MG63 (cell line): Measurements from ENCODE around the gene RAB24. TPM values are rescaled to one million over a fixed set of nuclear protein-coding genes. Genes with fewer than 3 reads are reported as not detected.

Experiments
- DNase-seq: peaks from one replicate; pipeline ENCODE4 v3.0.0-alpha.2; 2020
- H3K27me3 ChIP-seq: fragments of 250-450 bp; sonication (Bioruptor Pico); 2 replicates; pipeline ENCODE4 v1.5.1; 2020; ENCODE audit warnings: mild to moderate bottlenecking, moderate library complexity
- H3K36me3 ChIP-seq: fragments of 250-450 bp; sonication (Bioruptor Pico); 2 replicates; pipeline ENCODE4 v1.5.1; 2020; ENCODE audit warnings: mild to moderate bottlenecking, moderate library complexity
- H3K4me3 ChIP-seq: fragments of 250-450 bp; sonication (Bioruptor Pico); 2 replicates; pipeline ENCODE4 v1.5.1; 2020; ENCODE audit warnings: mild to moderate bottlenecking, moderate library complexity
- H3K9me3 ChIP-seq: fragments of 250-450 bp; sonication (Bioruptor Pico); 2 replicates; pipeline ENCODE4 v1.5.1; 2020; ENCODE audit warnings: mild to moderate bottlenecking, moderate library complexity
- total RNA-seq: library from RNA; depleted of rRNA; stranded (reverse); fragments of >200 nt; shearing (Covaris generic); gene quantifications from 2 replicates; pipeline ENCODE4 v1.2.3, GENCODE V29; 2014; ENCODE audit warnings: low replicate concordance

The RAB24 gene
- total RNA-seq, 1 experiment from 2014 or later: 50.3 TPM

DNA sequence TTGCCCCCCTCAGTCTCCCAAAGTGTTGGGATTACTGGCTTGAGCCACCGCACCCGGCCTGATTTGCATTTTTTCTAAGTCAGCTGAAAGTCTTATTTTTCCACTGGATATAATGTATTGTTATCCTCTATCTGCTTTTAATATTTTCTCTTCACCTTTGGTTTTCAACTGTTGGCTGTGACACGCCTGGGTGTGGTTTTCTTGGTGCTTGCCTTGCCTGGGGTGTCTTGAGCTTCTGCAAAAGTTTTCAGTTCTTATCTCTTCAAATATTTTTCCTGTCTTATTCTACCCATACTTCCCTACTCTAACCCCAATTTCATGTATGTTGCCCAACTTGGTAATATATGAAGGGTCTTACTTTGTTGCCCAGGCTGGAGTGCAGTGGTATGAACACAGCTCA is 12.5 kb upstream of the RAB24 start:
- no peaks in the 10 kb centered on the region for H3K9me3 ChIP-seq
- no peak for DNase-seq

DNA sequence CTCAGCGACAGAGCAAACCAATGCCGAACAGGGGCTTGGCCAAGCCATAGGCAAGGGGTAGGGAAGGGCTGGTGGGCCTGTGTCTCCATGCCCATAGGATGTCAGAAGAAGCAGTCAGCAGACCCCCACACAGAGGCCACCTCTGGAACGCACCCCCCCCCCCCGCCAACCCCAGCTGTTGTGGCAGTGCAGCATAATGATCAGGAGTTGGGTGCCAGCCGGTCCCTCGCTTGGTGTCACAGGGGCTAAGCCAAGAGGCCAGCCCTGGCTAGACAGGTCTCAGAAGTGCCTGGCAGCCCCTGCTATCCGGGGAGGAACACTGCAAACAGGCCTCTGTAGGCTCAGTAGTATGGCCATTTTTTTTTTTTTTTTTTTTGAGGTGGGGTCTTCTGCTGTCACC is 11.9 kb upstream of the RAB24 start:
- Histone ChIP-seq H3K27me3 (no peaks in the 10 kb centered on the region), H3K9me3 (no peaks in the 10 kb centered on the region), H3K36me3 (peaks cover 19% of the 10 kb centered on the region), H3K4me3 (no peak overlapping the region)
- no peak for DNase-seq

More for the DNA sequence above, 12.5 kb upstream of the RAB24 start:
- no peak overlapping the region for H3K4me3 ChIP-seq
- H3K27me3 ChIP-seq: no peaks in the 10 kb centered on the region
- peaks cover 17% of the 10 kb centered on the region for H3K36me3 ChIP-seq

DNA sequence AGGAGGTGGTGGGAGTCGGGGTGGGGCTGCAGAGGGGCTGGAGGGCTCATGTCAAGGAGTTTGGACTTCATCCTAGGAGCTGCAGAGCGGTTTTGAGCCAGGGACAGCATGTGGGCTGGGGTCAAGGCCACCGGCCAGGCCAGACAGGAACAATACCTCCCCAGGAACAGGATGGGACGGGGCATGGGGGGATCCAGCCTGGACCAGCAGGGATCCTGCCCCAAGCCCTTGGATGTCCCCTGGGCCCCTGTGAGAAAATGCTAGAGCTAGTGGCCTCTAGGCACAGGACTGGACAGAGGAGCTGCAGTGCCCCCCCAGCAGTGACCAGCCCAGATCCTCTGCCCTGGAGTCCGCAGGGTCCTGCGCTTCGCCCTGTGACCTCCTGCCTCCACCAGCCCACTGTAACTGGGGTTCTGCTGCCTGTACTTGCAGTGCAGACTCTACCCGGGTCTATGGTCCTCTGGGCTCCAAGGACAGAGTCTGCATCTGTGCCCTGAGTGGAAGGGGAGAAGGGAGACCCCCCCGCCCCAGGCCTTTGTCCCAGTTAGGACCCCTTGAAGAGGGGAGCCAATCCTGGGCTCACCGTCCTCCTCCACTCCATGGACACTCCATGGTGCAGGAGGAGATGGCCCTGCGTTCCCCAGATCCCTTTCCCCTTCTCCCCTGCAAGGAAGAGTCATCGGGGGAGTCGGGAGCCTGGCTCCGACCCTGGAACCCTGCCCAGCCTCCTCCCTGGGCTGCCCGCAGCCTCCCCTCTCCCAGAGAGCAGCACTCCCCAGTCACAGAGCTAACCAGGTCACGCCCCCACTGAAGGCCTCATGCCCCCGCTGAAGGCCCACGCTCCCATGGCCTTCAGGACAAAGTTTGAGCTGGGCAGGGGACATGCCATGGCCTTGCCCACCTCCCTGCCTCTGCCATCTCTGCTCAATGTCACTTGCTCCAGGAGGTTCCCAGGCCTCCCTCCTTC is 11.1 kb upstream of the RAB24 start:
- no peak overlapping the region for H3K4me3 ChIP-seq
- H3K9me3 ChIP-seq: no peaks in the 10 kb centered on the region
- H3K36me3 ChIP-seq: peaks cover 26% of the 10 kb centered on the region
- DNase-seq: no peak
- H3K27me3 ChIP-seq: no peaks in the 10 kb centered on the region

DNA sequence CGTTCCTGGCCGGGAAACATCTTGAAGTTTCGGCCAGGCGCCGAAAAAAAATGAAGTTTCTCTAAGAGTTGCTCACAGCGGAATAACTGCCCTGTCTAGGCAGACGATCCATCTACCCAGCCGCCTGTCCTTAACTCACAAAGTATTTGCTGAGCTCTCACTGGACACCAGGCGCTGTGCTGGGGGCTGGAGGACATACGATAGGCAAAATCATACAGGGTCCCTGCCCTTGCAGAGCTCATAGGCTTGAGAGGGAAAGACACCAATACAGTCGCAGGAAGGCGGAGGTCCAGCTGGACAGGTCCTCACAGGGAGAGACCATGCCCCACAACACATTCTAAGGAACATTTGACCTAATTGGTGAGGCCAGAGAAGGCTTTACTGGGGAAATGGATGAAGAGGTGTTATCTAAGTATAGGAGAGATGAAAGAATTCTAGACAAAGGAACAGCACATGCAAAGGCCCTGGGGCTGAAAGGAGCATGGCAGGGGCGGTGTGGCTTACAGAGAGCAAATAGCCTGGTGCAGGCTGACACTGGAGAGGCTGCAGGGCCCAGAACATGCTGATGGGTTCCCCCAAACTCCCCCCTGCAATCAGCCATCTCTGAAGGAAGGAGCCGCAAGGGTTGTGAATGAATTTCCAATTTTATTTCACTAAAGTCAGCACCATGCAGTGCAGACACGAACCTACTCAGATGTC is 10.2 kb upstream of the RAB24 start:
- DNase-seq: no peak

DNA sequence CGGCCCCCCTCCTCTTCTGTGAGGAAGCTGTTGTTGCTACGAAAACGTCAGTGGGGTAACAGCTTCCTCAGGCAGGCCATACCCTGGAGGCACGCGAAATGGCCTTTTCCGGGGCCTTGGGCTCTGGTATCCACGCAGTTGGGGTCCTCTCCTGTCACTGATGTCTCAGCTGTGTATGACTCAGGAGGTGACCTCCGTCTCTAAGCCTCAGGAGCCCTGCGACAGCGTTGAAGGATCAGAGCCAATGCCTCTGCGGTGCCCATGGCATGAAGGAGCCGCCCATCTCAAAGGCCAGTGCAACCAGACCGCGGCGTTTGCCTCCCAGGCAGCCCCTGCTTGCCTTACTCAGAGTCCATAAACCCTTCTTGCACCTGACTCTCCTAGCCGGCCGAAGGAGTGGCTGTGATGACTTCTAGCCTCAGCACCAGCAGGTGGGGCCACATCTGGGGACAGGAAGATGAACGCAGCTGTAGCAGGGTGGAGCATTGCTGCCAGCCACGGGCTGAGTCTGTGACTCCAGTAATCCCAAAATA is 9.2 kb upstream of the RAB24 start:
- Histone ChIP-seq H3K4me3 (peak overlapping the region; percentile 76), H3K9me3 (no peaks in the 10 kb centered on the region), H3K27me3 (no peaks in the 10 kb centered on the region), H3K36me3 (peaks cover 43% of the 10 kb centered on the region)
- peak; percentile 61 for DNase-seq

More for the DNA sequence above, 10.2 kb upstream of the RAB24 start:
- Histone ChIP-seq H3K4me3 (no peak overlapping the region), H3K27me3 (no peaks in the 10 kb centered on the region), H3K9me3 (no peaks in the 10 kb centered on the region), H3K36me3 (peaks cover 36% of the 10 kb centered on the region)

DNA sequence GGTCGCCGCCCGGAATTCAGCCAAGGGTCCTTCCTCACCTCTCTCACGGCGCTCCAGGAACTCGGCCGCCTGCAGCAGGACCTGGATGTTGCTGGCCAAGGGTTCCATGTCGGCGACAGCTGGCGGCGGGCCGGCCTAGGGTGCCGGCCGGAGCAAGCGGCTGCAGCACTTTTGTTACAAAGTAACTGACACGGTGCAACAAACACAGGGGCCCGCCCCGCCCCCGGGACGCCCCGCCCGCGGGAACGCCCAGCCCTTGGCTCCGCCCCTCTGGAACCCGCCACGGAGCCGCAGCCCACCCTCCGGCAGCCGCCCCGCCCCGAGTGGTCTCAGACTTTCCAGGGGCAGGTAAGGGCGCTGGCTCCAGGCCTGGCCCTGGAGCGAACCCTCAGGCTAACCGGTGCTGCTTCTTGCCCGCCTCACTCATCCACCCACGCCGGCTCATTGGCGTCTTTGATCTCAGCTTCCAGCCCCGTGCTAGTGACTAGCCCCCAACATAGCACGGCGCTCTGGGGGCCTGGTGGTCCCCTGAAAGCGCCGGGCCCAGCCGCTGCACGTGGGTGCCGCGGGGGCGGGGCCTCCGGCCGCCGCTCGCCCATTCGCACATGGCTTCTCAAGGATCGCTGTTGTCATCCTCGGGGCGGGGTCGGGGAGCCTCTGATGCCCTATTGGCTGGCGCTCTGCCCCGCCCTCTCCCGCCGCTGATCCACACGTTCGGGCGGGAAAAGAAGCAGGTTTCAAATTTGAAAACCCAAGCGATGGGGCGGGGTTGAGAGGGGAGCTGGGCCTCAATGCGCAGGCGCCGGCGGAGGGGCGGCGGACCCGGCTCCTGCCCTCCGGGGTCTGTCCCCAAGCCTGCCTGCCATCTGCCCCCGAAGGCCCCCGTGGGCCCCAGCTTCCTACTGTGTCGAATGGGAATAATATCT is 8.5 kb upstream of the RAB24 start, which contains the start of gene MXD3:
Gene MXD3, minus strand, starts transcription at position 176 of the 926 bp plus-strand sequence. Its CDS starts 68 bp downstream, at position 108.
- peak; percentile 100 for DNase-seq
- no peaks in the 10 kb centered on the region for H3K9me3 ChIP-seq
- no peaks in the 10 kb centered on the region for H3K27me3 ChIP-seq
- H3K36me3 ChIP-seq: peaks cover 44% of the 10 kb centered on the region
- peak within 1 kb of the TSS; percentile 76 for H3K4me3 ChIP-seq

DNA sequence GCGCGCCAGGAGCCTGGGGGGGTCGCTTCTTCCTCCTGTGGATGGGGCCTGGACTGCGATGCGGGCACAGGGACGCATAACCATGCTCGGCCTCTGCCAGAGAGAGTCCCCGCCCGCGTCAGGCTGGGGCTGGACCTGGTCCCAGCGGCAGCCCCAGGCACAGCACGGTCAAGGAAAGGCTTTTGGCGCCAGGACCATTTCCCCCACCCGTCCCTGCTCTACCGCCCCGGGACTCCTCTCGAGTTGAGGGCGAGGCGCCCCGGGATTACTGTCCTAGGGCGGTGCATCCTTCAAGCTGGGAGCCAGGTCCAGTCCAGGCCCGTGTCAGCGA is 7.8 kb upstream of the RAB24 start:
- Histone ChIP-seq H3K27me3 (no peaks in the 10 kb centered on the region), H3K4me3 (peak overlapping the region; percentile 76), H3K36me3 (peaks cover 46% of the 10 kb centered on the region), H3K9me3 (no peaks in the 10 kb centered on the region)
- peak; percentile 68 for DNase-seq

DNA sequence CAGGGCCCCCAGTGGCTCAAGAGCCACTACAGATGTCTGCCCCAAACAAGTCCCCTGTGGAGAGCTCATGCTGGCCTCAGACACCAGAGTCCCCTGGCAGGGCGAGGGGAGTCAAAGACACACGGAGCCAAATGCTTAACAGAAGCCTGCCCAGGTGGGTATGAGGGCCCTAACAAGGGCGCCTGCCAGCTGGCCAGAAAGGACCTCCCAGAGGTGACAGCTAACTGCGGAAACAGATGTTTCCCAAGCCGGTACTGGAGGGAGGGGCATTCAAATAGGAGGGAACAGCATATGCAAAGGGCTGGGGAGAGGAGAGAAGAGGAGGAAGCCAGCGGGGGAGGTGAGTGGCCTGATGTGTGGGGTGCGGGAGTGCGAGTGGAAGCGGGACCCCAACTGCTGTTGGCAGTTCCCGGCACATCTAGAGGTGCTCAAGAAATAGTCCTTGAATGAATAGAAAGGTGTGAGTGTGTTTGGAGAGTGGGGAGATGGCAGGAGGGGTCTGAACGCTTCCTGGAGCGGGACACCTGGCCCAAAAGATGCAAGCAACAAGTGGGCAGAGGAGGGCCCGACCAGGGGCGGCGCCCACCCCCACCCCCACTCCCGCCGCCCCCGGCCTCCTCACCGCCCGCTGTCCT is 7.4 kb upstream of the RAB24 start:
- Histone ChIP-seq H3K27me3 (no peaks in the 10 kb centered on the region), H3K36me3 (peaks cover 49% of the 10 kb centered on the region), H3K4me3 (peak overlapping the region; percentile 76), H3K9me3 (no peaks in the 10 kb centered on the region)
- no peak for DNase-seq

DNA sequence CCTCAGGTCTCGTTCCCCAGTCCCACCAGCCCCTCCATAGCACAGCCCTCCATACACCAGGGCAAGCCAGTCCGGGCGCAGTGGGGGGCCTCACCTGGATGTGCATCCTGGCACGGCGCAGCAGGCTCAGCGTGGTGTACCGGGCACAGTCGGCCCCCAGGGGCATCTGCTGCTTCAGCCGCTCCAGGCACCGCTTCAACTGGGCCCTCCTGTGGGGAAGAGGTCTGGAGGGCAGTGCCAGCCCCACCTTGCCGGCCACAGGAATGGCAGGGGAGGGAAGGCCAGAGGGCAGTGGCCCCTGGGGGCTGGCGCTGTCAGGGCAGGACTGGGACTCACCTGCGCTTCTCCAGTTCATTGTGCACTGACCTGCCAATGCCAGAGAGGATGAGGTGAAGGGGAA is 6.8 kb upstream of the RAB24 start:
- no peak for DNase-seq
- Histone ChIP-seq H3K4me3 (peak overlapping the region; percentile 76), H3K27me3 (no peaks in the 10 kb centered on the region), H3K9me3 (no peaks in the 10 kb centered on the region), H3K36me3 (peaks cover 54% of the 10 kb centered on the region)

DNA sequence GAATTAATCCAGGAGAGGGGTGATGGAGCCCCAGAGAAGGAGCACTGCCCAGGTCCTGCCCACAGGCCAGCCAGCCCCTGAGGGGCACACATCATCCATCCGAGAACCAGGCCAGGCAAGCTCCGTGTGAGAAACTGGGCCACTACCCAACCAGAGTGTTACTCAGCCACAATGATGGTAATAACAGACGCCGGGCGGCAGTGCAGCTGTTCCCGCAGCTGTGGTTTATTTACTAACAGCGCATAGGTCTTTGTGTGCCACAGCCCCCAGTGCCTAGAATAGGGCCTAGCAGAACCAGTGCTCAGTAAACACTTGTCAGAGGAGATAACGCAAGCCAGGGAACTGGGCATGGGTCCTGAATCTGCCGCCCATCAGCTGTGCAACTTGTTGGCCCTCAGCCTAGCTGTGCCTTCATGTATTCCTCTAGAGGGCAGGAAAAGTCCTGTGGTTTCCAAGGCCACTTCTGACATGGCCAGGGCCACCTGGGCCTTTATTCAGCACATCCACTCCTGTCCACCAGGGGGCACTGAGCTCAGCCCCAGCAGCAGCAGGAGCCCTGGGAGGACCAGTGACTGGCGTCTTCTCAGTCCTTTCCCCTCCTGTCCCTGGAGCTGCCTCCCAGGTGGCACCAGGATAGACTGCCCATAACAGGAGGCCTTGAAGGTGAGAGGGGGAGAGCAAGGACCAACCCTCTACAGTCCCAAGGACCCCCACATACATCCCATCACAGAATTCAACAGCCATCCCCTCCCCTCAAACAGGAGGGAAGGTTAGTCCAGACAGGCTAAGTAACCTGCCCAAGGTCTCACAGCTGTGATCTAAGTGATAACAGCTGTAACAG is 6.1 kb upstream of the RAB24 start:
- no peaks in the 10 kb centered on the region for H3K27me3 ChIP-seq
- H3K36me3 ChIP-seq: peaks cover 62% of the 10 kb centered on the region
- DNase-seq: peak; percentile 76
- no peaks in the 10 kb centered on the region for H3K9me3 ChIP-seq
- H3K4me3 ChIP-seq: no peak overlapping the region; the same call in 1 of the 2 replicates

DNA sequence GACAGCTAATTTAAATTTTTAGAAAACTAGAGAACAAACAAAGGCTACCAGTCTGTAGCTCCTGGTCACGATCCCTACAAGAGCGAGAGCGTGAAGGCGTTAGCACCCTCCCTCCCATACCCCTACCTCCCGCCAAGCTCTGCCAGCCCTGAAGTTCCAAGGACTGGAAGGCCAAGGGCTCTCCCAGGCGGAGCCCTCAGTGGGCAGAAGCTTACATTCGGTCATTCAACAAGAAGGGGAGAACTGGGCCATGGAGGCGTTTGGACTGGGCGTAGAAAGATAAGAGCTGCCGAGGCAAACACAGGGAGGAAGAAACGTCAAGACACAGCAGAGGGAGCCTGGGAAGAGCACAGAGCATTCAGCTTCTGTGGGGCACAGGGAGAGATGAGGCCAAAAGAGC is 5.2 kb upstream of the RAB24 start:
- no peak for DNase-seq
- no peaks in the 10 kb centered on the region for H3K27me3 ChIP-seq
- H3K9me3 ChIP-seq: no peaks in the 10 kb centered on the region
- H3K36me3 ChIP-seq: peaks cover 70% of the 10 kb centered on the region
- H3K4me3 ChIP-seq: no peak overlapping the region

DNA sequence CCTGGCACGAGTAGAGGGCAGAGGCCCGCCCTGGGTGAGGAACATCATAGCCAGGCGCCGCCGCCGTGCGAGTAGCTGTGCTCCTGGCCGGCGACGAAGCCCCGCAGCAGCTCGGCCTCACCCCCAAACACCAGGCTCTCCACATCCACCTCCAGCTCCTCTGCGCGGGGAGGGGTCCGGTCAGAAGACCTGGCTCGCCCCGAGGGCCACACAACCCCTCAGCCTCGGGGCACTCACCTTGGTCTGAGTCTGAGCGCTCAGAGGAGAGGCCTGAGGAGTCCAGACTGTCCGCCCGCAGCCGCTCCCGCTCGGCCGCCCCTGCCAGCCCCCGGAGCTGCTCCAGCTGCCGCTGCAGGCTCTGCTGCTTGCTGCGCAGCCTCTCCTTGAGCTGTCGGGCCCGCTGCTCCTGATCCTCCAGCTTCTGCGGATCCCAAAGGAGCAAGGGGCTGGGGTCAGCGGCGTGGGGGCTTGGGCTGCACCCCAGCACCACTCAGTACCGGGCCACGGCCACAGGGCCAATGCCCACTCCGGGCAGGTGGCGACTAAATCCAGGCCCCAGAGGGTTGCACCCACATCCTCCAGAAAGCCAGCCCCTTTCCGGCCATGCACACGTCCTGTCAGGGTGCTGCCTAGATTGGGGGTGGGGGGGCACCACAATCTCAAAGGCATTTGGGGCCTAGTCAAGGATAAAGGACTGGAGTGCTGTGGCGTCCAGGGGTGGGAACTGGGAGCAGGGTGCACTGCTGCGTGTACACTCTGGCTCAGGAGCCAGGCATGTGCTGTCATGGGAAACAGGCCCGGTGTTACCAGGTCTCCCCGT is 4.2 kb upstream of the RAB24 start:
- peaks cover 74% of the 10 kb centered on the region for H3K36me3 ChIP-seq
- no peak overlapping the region for H3K4me3 ChIP-seq
- H3K9me3 ChIP-seq: no peaks in the 10 kb centered on the region
- no peaks in the 10 kb centered on the region for H3K27me3 ChIP-seq
- DNase-seq: no peak

DNA sequence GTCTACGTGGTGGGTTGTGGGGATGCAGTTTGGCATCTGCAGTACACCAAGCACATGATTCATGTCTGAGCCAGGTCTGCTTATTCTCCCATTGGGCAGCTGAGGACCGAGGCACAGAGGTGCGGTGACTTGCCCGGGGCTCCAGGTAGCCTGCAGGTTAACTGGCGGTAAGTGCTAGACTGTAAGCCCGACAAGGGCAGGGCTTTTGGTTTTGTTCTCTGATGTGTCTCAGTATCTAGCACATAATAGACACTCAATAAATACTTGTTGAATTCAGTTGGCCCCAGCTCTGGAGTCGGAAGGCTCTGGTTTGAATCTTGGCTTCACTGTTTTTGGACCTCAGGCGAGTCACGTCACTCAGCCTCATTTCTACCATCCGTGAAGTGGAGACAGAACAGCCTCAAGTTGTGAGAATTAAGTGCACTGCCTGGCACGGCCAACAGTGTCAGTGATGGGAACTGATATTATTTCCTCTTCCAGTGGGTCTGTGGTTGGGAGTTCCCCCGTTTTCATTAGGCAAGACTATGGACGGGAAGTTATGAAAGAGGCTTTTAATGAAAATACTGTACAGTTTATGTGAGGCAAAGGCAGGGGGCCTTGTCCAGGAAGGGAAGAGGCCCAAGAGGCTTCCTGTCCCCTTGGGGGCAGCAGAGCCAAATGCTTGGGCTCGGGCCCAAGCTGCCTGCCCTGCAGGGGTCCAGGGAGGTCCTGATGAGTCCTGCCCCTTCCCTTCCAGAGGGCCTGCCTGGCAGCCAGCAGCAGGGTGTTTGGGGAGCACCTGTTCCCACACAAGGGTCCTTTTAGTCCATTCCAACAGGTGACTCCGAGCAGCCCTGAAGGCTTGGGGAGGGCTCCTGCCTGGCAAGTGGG is 3.4 kb upstream of the RAB24 start:
- Histone ChIP-seq H3K36me3 (peaks cover 79% of the 10 kb centered on the region), H3K27me3 (no peaks in the 10 kb centered on the region), H3K9me3 (no peaks in the 10 kb centered on the region), H3K4me3 (no peak overlapping the region)
- no peak for DNase-seq
